Endothelial cell of umbilical vein (primary cell): ENCODE measurements around the gene KANK3. TPM values are rescaled to one million over a fixed set of nuclear protein-coding genes. Genes with fewer than 3 reads are reported as not detected.

ENCODE experiments used
- BruUV-seq: library from RNA; stranded (reverse); fragments of 400-500 nt; replicated peaks from 2 replicates; lab custom pipeline; 2021; lab: Mats Ljungman, UMichigan
- CTCF ChIA-PET: fragments of 300-600, 350-600 bp; sonication (Branson Sonifier 250); formaldehyde crosslinking; loops from one replicate; lab custom pipeline; 2021; ENCODE audit warnings: antibody characterized with exemption, inconsistent platforms; lab: Charles Lee
- POLR2A ChIA-PET: fragments of 300-600, 350-600 bp; sonication (Branson Sonifier 250); formaldehyde crosslinking; loops from one replicate; lab custom pipeline; 2021; ENCODE audit warnings: antibody characterized with exemption, inconsistent platforms; lab: Charles Lee
- DNase-seq: peaks from one replicate; pipeline ENCODE4 v3.0.0-alpha.2; 2011; ENCODE audit warnings: low read depth, low spot score
- FAIRE-seq: peaks from 2 replicates; lab custom pipeline; 2011; peaks lifted over from hg19 to GRCh38; lab: Jason Lieb, UNC
- H2AFZ ChIP-seq: 2 replicates; pipeline ENCODE4 v1.6.0; 2012; ENCODE audit warnings: low read depth, low read length, control low read depth, inconsistent platforms
- H3K27ac ChIP-seq: 2 replicates; pipeline ENCODE4 v1.5.1; 2011; ENCODE audit warnings: low read depth, mild to moderate bottlenecking, control low read depth, low read length, moderate library complexity; ENCODE audit not compliant: insufficient read depth
- H3K27me3 ChIP-seq, 2 experiments: 2 replicates each; pipeline versions ENCODE4 v1.6.0 to v1.6.1; 2011; ENCODE audit warnings: low read length in 2 of 2, mixed read lengths in 1 of 2; ENCODE audit not compliant: control insufficient read depth in 2 of 2, insufficient read depth in 2 of 2
- H3K36me3 ChIP-seq, 2 experiments: 2 replicates in 1 of 2; 3 replicates in 1 of 2; pipeline ENCODE4 v1.5.1; 2011; ENCODE audit warnings: low read length in 2 of 2, mild to moderate bottlenecking in 1 of 2, moderate library complexity in 1 of 2; ENCODE audit not compliant: control insufficient read depth in 2 of 2, insufficient read depth in 2 of 2; ENCODE audit errors: extremely low read depth in 1 of 2
- H3K4me1 ChIP-seq: 3 replicates; pipeline ENCODE4 v1.5.1; 2011; ENCODE audit warnings: mild to moderate bottlenecking, low read length; ENCODE audit not compliant: control insufficient read depth, insufficient read depth; ENCODE audit errors: extremely low read depth
- H3K4me2 ChIP-seq: 2 replicates; pipeline ENCODE4 v1.6.1; 2011; ENCODE audit warnings: low read length, control low read depth, mixed read lengths; ENCODE audit not compliant: insufficient read depth
- H3K4me3 ChIP-seq, 3 experiments: fragments of 200-600 bp in 1 of 3; sonication (generic), shearing (Covaris generic) in 1 of 3; replicated peaks in 1 of 3; 2 replicates each; pipeline ENCODE4 v1.5.1; 2011 to 2016; ENCODE audit warnings: control low read depth in 3 of 3, low read length in 3 of 3, mild to moderate bottlenecking in 2 of 3, inconsistent platforms in 1 of 3, low read depth in 1 of 3, moderate library complexity in 1 of 3; ENCODE audit not compliant: insufficient read depth in 1 of 3
- H3K79me2 ChIP-seq: 2 replicates; pipeline ENCODE4 v1.6.0; 2012; ENCODE audit warnings: low read length, inconsistent platforms; ENCODE audit not compliant: control insufficient read depth, insufficient read depth
- H3K9ac ChIP-seq: replicated peaks from 2 replicates; pipeline ENCODE3; 2011; ENCODE audit warnings: low read length, control low read depth; ENCODE audit not compliant: insufficient read depth; ENCODE audit errors: extremely low read depth
- H3K9me1 ChIP-seq: replicated peaks from 3 replicates; pipeline ENCODE4 v1.6.0; 2011; ENCODE audit warnings: mild to moderate bottlenecking, low read length; ENCODE audit not compliant: control insufficient read depth, insufficient read depth; ENCODE audit errors: extremely low read depth
- H3K9me3 ChIP-seq: replicated peaks from 2 replicates; pipeline ENCODE4 v1.5.1; 2012; ENCODE audit warnings: low read length, inconsistent platforms; ENCODE audit not compliant: control insufficient read depth, insufficient read depth
- H4K20me1 ChIP-seq: replicated peaks from 2 replicates; pipeline ENCODE3; 2011; ENCODE audit warnings: mild to moderate bottlenecking, low read length; ENCODE audit not compliant: control insufficient read depth, insufficient read depth; ENCODE audit errors: extremely low read depth
- CTCF ChIP-seq, 2 donors: IDR thresholded peaks; 1 replicate in 1 of 2; 2 replicates in 1 of 2; pipeline ENCODE4 v1.5.1; 2011; ENCODE audit warnings: low read length in 2 of 2, mild to moderate bottlenecking in 2 of 2, moderate library complexity in 2 of 2, control low read depth in 1 of 2, inconsistent platforms in 1 of 2, low read depth in 1 of 2; ENCODE audit not compliant: insufficient read depth in 1 of 2; ENCODE audit errors: extremely low read depth in 1 of 2
- EZH2 ChIP-seq: IDR thresholded peaks from 2 replicates; pipeline ENCODE4 v1.6.1; 2012; ENCODE audit warnings: borderline replicate concordance, low read depth, mild to moderate bottlenecking, moderate library complexity, low read length, inconsistent platforms; ENCODE audit not compliant: severe bottlenecking
- FOS ChIP-seq: IDR thresholded peaks from 2 replicates; pipeline ENCODE4 v1.6.1; 2011; ENCODE audit warnings: mild to moderate bottlenecking, low read length, moderate library complexity, borderline replicate concordance; ENCODE audit not compliant: insufficient read depth
- GATA2 ChIP-seq: IDR thresholded peaks from 2 replicates; pipeline ENCODE4 v1.7.0; 2011; ENCODE audit warnings: low read depth, mild to moderate bottlenecking, moderate library complexity, mixed read lengths, low read length; ENCODE audit not compliant: insufficient read length, insufficient read depth
- JUN ChIP-seq: IDR thresholded peaks from 2 replicates; pipeline ENCODE4 v1.6.1; 2011; ENCODE audit warnings: borderline replicate concordance, low read depth; ENCODE audit not compliant: insufficient read length, insufficient read depth
- MAX ChIP-seq: IDR thresholded peaks from 2 replicates; pipeline ENCODE4 v1.6.1; 2011; ENCODE audit not compliant: insufficient read depth, insufficient read length
- MYC ChIP-seq: IDR thresholded peaks from one replicate; pipeline ENCODE4 v1.6.1; 2011; ENCODE audit warnings: mild to moderate bottlenecking, low read depth, low read length
- POLR2A ChIP-seq: IDR thresholded peaks from 2 replicates; pipeline ENCODE4 v1.6.1; 2012; ENCODE audit warnings: low read depth, mild to moderate bottlenecking, control low read depth, low read length
- POLR2AphosphoS5 ChIP-seq: IDR thresholded peaks from 2 replicates; pipeline ENCODE4 v1.6.1; 2012; ENCODE audit warnings: low read depth, mild to moderate bottlenecking, control low read depth, low read length, moderate library complexity; ENCODE audit not compliant: insufficient read depth
- dilution Hi-C: fragments of 300-500 bp; cut with MboI; formaldehyde crosslinking; loops from one replicate; pipeline ENCODE4 v1.15.0; 2019; ENCODE audit warnings: low sequenced_read_pairs; ENCODE audit not compliant: extremely low pct_ligation_motif_present
- intact Hi-C: fragments of 100-400 bp; cut with micrococcal nuclease; formaldehyde crosslinking; loops from one replicate; pipeline ENCODE4 v1.10.0; 2022
- polyA plus RNA-seq, 4 experiments: library from polyadenylated mRNA; depleted of rRNA in 3 of 4; stranded (reverse) in 3 of 4; unstranded in 1 of 4; fragments of >200 nt; gene quantifications; 2 replicates each; pipeline versions ENCODE4 v1.2.1 to v1.2.3, GENCODE V29; 2011 to 2012; ENCODE audit warnings: missing spikeins in 1 of 4
- total RNA-seq: library from RNA; stranded (reverse); gene quantifications from 2 replicates; pipeline ENCODE4 v1.2.3, GENCODE V29; 2021

Gene KANK3
- total and polyA plus RNA-seq, 2 donors (not counting 3 experiments of a cell fraction or from before 2014, with no cell fraction given) = 22.1 to 30.0 TPM

DNA sequence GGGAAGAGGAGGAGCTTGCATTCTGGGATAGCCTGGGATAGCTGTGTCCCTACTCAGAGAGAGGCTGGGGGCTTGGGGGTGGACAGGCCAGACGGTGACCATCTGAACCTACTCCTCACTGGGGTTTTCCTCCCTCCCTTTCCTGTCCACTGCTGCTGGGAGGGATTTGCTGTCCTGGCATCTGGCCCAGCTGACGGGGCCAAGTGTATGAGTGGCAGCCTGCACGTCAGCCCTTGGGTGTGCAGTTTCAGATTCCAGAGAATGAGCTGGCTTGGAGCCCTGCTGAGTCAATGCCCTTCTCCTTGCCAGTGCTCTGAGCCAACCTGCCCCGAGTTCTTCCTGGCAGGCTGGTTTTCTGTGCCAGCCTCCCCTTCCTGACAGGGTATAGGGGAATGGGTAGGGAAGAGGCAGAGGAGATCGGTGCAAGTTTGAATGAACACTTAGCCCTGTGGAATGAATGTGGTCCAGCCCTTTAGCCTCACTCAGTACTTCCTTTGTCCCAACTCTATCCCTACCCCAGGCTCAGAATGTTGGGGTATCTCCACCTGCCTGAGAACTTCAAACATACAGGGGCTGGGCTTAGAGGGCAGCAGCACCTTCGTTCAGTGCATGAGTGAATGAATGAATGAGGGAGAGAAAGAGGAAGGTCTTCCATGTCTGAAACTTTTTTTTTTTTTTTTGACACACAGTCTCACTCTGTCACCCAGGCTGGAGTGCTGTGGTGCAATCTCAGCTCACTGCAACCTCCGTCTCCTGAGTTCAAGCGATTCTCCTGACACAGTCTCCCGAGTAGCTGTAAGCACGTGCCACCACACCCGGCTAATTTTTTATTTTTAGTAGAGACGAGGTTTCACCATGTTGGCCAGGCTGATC is 19.1 kb upstream of the KANK3 start:
- H2AFZ ChIP-seq = peak overlapping the region; percentile 19
- H3K9ac ChIP-seq = peak overlapping the region; percentile 52
- no peaks in the 10 kb centered on the region for H3K79me2 ChIP-seq
- DNase-seq = peak; percentile 99
- no peaks in the 10 kb centered on the region for H3K9me1 ChIP-seq
- H3K4me2 ChIP-seq = peak overlapping the region; percentile 47
- TF ChIP-seq POLR2A (peak; percentile 49), EZH2 (no peak), CTCF (IDR thresholded peaks at IDR 0.05; ENCODE audit: extremely low read depth in 1 of 2, insufficient read depth in 1 of 2, low read depth in 1 of 2, low read length in 2 of 2) (no peak), GATA2 (no peak), JUN (peak; percentile 59), MYC (no peak), FOS (peak; percentile 87), MAX (no peak), POLR2AphosphoS5 (peak; percentile 93)
- no peaks in the 10 kb centered on the region for H3K9me3 ChIP-seq
- peak overlapping the region; percentile 92 for H3K27ac ChIP-seq
- ChIA-PET CTCF (interaction anchor here (0.7 to 3.5 kb wide), 7 partner anchors 8 to 144 kb away, joined by 3 to 36 read pairs (median 6); partner anchors contain the start of gene RAB11B), POLR2A (interaction anchor here (0.6 to 1.0 kb wide), 6 partner anchors 12 to 134 kb away, joined by 3 to 4 read pairs (median 4); partner anchors contain the start of gene RAB11B)
- FAIRE-seq = peak; percentile 99
- intact Hi-C loops = loop anchor here (1.0 to 2.0 kb wide), 2 partner anchors 28 to 83 kb away; partner anchors contain the start of genes HNRNPM and RAB11B
- no TSS peak for BruUV-seq
- H3K4me3 ChIP-seq = no peak overlapping the region
- no peaks in the 10 kb centered on the region for H3K36me3 ChIP-seq
- no peaks in the 10 kb centered on the region for H3K27me3 ChIP-seq
- peaks cover 30% of the 10 kb centered on the region for H3K4me1 ChIP-seq
- H4K20me1 ChIP-seq = no peaks in the 10 kb centered on the region
- dilution Hi-C loops = no loop called here
